HUES48 (cell line): ENCODE measurements around the gene PRSS22.
A peak's percentile ranks its signal among the peaks of the same experiment; 100 is the strongest.

Experiments
- H3K27ac ChIP-seq: one replicate; pipeline ENCODE4 v1.7.0; 2013; ENCODE audit warnings: low read depth, low read length, inconsistent platforms
- H3K27me3 ChIP-seq: 2 replicates; pipeline ENCODE4 v1.6.1; 2013; ENCODE audit warnings: mild to moderate bottlenecking, low read length; ENCODE audit not compliant: control insufficient read depth, insufficient read depth
- H3K36me3 ChIP-seq: 2 replicates; pipeline ENCODE4 v1.6.1; 2013; ENCODE audit warnings: low read length; ENCODE audit not compliant: control insufficient read depth, insufficient read depth
- H3K4me1 ChIP-seq: 2 replicates; pipeline ENCODE4 v1.6.1; 2013; ENCODE audit warnings: mild to moderate bottlenecking, low read length; ENCODE audit not compliant: control insufficient read depth, insufficient read depth
- H3K4me3 ChIP-seq: 2 replicates; pipeline ENCODE4 v1.5.1; 2013; ENCODE audit warnings: mild to moderate bottlenecking, low read depth, low read length
- H3K9ac ChIP-seq: 2 replicates; pipeline ENCODE4 v1.6.1; 2013; ENCODE audit warnings: mild to moderate bottlenecking, low read depth, low read length, moderate library complexity
- H3K9me3 ChIP-seq: 2 replicates; pipeline ENCODE4 v1.6.1; 2013; ENCODE audit warnings: low read length; ENCODE audit not compliant: control insufficient read depth, insufficient read depth

PRSS22 gene

GRCh38 chr16:2874912-2875362 is 17.0 kb upstream of the PRSS22 start:
- Histone ChIP-seq H3K9me3 (no peaks in the 10 kb centered on the region; the same call in 1 of the 2 replicates), H3K27ac (no peak overlapping the region), H3K9ac (no peak overlapping the region), H3K4me3 (no peak overlapping the region), H3K27me3 (peaks cover 7% of the 10 kb centered on the region), H3K36me3 (no peaks in the 10 kb centered on the region), H3K4me1 (no peaks in the 10 kb centered on the region)

GRCh38 chr16:2874032-2874911 is 16.3 kb upstream of the PRSS22 start:
- Histone ChIP-seq H3K27me3 (peaks cover 13% of the 10 kb centered on the region), H3K27ac (no peak overlapping the region), H3K4me1 (no peaks in the 10 kb centered on the region), H3K4me3 (no peak overlapping the region), H3K9me3 (no peaks in the 10 kb centered on the region), H3K9ac (no peak overlapping the region), H3K36me3 (no peaks in the 10 kb centered on the region)

- Histone ChIP-seq H3K36me3 (no peaks in the 10 kb centered on the region), H3K9ac (no peak overlapping the region), H3K4me1 (no peaks in the 10 kb centered on the region), H3K9me3 (no peaks in the 10 kb centered on the region), H3K27ac (no peak overlapping the region), H3K27me3 (peaks cover 13% of the 10 kb centered on the region), H3K4me3 (no peak overlapping the region)
Measured at GRCh38 chr16:2871926-2872325, 14.0 kb upstream of the PRSS22 start.

GRCh38 chr16:2867987-2868789 is 10.2 kb upstream of the PRSS22 start:
- no peaks in the 10 kb centered on the region for H3K9me3 ChIP-seq
- H3K36me3 ChIP-seq: no peaks in the 10 kb centered on the region
- H3K27me3 ChIP-seq: peaks cover 48% of the 10 kb centered on the region
- no peaks in the 10 kb centered on the region for H3K4me1 ChIP-seq
- H3K9ac ChIP-seq: peak overlapping the region; percentile 74
- peak overlapping the region; percentile 86 for H3K27ac ChIP-seq
- peak overlapping the region; percentile 74 for H3K4me3 ChIP-seq

GRCh38 chr16:2867661-2867986 is 9.7 kb upstream of the PRSS22 start:
- no peaks in the 10 kb centered on the region for H3K9me3 ChIP-seq
- H3K4me3 ChIP-seq: peak overlapping the region; percentile 74
- H3K4me1 ChIP-seq: no peaks in the 10 kb centered on the region
- H3K9ac ChIP-seq: no peak overlapping the region
- H3K36me3 ChIP-seq: no peaks in the 10 kb centered on the region
- H3K27ac ChIP-seq: peak overlapping the region; percentile 86
- peaks cover 48% of the 10 kb centered on the region for H3K27me3 ChIP-seq

- Histone ChIP-seq H3K36me3 (no peaks in the 10 kb centered on the region), H3K4me1 (no peaks in the 10 kb centered on the region), H3K9ac (no peak overlapping the region), H3K27me3 (peaks cover 48% of the 10 kb centered on the region), H3K4me3 (no peak overlapping the region), H3K9me3 (no peaks in the 10 kb centered on the region), H3K27ac (no peak overlapping the region)
Measured at GRCh38 chr16:2866431-2866830, 8.5 kb upstream of the PRSS22 start.

- no peaks in the 10 kb centered on the region for H3K36me3 ChIP-seq
- 0 out of 2 replicates have a peak, but pooled peaks cover 5% of the 10 kb centered on the region for H3K9me3 ChIP-seq
- no peaks in the 10 kb centered on the region for H3K4me1 ChIP-seq
- H3K27me3 ChIP-seq: peaks cover 46% of the 10 kb centered on the region
- H3K9ac ChIP-seq: no peak overlapping the region
- no peak overlapping the region for H3K4me3 ChIP-seq
- H3K27ac ChIP-seq: no peak overlapping the region
Measured at GRCh38 chr16:2865651-2866050, 7.7 kb upstream of the PRSS22 start.

GRCh38 chr16:2860826-2861567 is 3.0 kb upstream of the PRSS22 start:
- Histone ChIP-seq H3K36me3 (no peaks in the 10 kb centered on the region), H3K27ac (no peak overlapping the region), H3K4me1 (peaks cover 7% of the 10 kb centered on the region; the same call in 1 of the 2 replicates), H3K27me3 (peaks cover 47% of the 10 kb centered on the region), H3K9me3 (0 out of 2 replicates have a peak, but pooled peaks cover 5% of the 10 kb centered on the region), H3K4me3 (no peak overlapping the region), H3K9ac (no peak overlapping the region)

GRCh38 chr16:2859686-2860265 is 1.8 kb upstream of the PRSS22 start:
- H3K27ac ChIP-seq: no peak overlapping the region
- H3K4me3 ChIP-seq: no peak overlapping the region
- peaks cover 7% of the 10 kb centered on the region; the same call in 1 of the 2 replicates for H3K4me1 ChIP-seq
- peaks cover 35% of the 10 kb centered on the region for H3K27me3 ChIP-seq
- no peaks in the 10 kb centered on the region for H3K36me3 ChIP-seq
- 0 out of 2 replicates have a peak, but pooled peaks cover 5% of the 10 kb centered on the region for H3K9me3 ChIP-seq
- no peak overlapping the region for H3K9ac ChIP-seq

GRCh38 chr16:2858245-2859025 is 465 bp upstream of the PRSS22 start:
- no peaks in the 10 kb centered on the region for H3K36me3 ChIP-seq
- H3K27ac ChIP-seq: no peak overlapping the region
- H3K9ac ChIP-seq: no peak overlapping the region
- peaks cover 7% of the 10 kb centered on the region; the same call in 1 of the 2 replicates for H3K4me1 ChIP-seq
- peak overlapping the region; percentile 61 for H3K4me3 ChIP-seq
- peaks cover 11% of the 10 kb centered on the region for H3K9me3 ChIP-seq
- H3K27me3 ChIP-seq: peaks cover 22% of the 10 kb centered on the region
